ENCODE measurements around the gene GARNL3.

Gene GARNL3

GRCh38 chr9:127368852-127369402 is 104.4 kb downstream of the GARNL3 start:
- TF ChIP-seq CTCF (conservative IDR thresholded peaks at IDR 0.05; ENCODE audit: low read length), result no peak
- DNase-seq (ENCODE audit: low read depth), result no peak
- H3K4me3 ChIP-seq (ENCODE audit: low read length), result no peak overlapping the region

GRCh38 chr9:127369428-127369827 is 104.9 kb downstream of the GARNL3 start:
- no peak overlapping the region for H3K4me3 ChIP-seq (ENCODE audit: low read length)
- no peak for DNase-seq (ENCODE audit: low read depth)
- TF ChIP-seq CTCF (conservative IDR thresholded peaks at IDR 0.05; ENCODE audit: low read length), result no peak

DNA sequence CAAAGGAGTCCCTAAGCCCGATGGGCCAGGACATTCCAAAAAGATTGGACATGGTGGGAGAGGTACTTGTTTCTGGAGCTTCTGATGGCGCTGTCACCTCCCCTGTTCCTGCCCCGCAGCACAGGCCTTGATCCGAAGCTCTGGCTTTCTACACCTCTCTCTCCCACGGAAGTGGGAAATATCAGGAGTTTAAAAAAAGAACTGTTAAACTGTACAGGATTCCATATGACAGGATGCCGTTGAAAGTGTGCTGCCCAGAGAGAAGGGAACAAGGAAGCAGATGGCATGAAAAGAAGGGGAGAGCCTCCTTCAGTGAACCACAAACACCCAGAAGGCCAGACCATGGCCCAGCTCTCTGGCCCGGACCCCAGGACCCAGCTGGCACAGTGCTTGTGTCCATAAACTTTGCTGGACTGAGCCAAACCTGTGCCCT is 105.6 kb downstream of the GARNL3 start:
- no peak for DNase-seq (ENCODE audit: low read depth)
- no peak for TF ChIP-seq CTCF (conservative IDR thresholded peaks at IDR 0.05; ENCODE audit: low read length)
- no peak overlapping the region for H3K4me3 ChIP-seq (ENCODE audit: low read length)

GRCh38 chr9:127370672-127371648 is 106.4 kb downstream of the GARNL3 start:
- no peak for TF ChIP-seq CTCF (conservative IDR thresholded peaks at IDR 0.05; ENCODE audit: low read length)
- no peak for DNase-seq (ENCODE audit: low read depth)
- H3K4me3 ChIP-seq (ENCODE audit: low read length), result no peak overlapping the region

GRCh38 chr9:127380479-127380878 is 115.9 kb downstream of the GARNL3 start:
- no peak for TF ChIP-seq CTCF (conservative IDR thresholded peaks at IDR 0.05; ENCODE audit: low read length)
- H3K4me3 ChIP-seq (ENCODE audit: low read length), result no peak overlapping the region
- DNase-seq (ENCODE audit: low read depth), result peak; percentile 18

GRCh38 chr9:127382541-127382940 is 118.0 kb downstream of the GARNL3 start:
- no peak for DNase-seq (ENCODE audit: low read depth)
- no peak overlapping the region for H3K4me3 ChIP-seq (ENCODE audit: low read length)
- no peak for TF ChIP-seq CTCF (conservative IDR thresholded peaks at IDR 0.05; ENCODE audit: low read length)
